ENCODE results near the gene HMOX2. TPM values are rescaled to one million over a fixed set of nuclear protein-coding genes. Genes with fewer than 3 reads are reported as not detected.

The HMOX2 gene
- total RNA-seq, 1 experiment from 2014 or later: 36.7 TPM

- CTCF ChIA-PET: interaction anchor here (0.8 to 1.3 kb wide), 2 partner anchors 14 to 34 kb away, joined by 3 to 4 read pairs; no protein-coding TSS in a partner anchor
- H3K9me3 Mint-ChIP-seq (ENCODE audit: unreplicated experiment): no peaks in the 10 kb centered on the region
Observed at GRCh38 chr16:4514606-4515005, 38.4 kb downstream of the HMOX2 start.

GRCh38 chr16:4515611-4516233 lies 39.5 kb downstream of the HMOX2 start:
- no peaks in the 10 kb centered on the region for H3K27me3 Mint-ChIP-seq (ENCODE audit: insufficient read depth, unreplicated experiment)
- H3K27me3 ChIP-seq (replicated peaks; ENCODE audit: control insufficient read depth, insufficient read depth, low read length): no peaks in the 10 kb centered on the region
- DNase-seq: no peak
- no peaks in the 10 kb centered on the region for H3K4me1 ChIP-seq
- ChIA-PET CTCF (no interaction called here), POLR2A (no interaction called here)
- H3K9me3 Mint-ChIP-seq (ENCODE audit: unreplicated experiment): no peaks in the 10 kb centered on the region
- peaks cover 32% of the 10 kb centered on the region for H3K36me3 Mint-ChIP-seq (ENCODE audit: insufficient read depth, unreplicated experiment)
- H3K27ac Mint-ChIP-seq (ENCODE audit: unreplicated experiment): no peak overlapping the region
- no peak overlapping the region for H3K4me3 Mint-ChIP-seq (ENCODE audit: unreplicated experiment)
- no peaks in the 10 kb centered on the region for H3K9me3 ChIP-seq
- intact Hi-C loops (cut with micrococcal nuclease; ENCODE audit: unreplicated experiment): no loop called here
- H3K36me3 ChIP-seq (ENCODE audit: control insufficient read depth, insufficient read depth, low read length): peaks cover 2% of the 10 kb centered on the region; the same call in 1 of the 2 replicates
- TF ChIP-seq CTCF (IDR thresholded peaks at IDR 0.05; ENCODE audit: insufficient read depth in 1 of 2, low read depth in 1 of 2, low read length in 1 of 2, severe bottlenecking in 1 of 2, unreplicated experiment in 1 of 2): no peak
- H3K4me1 Mint-ChIP-seq (ENCODE audit: low read depth, unreplicated experiment): no peaks in the 10 kb centered on the region
- no peak overlapping the region for H3K4me3 ChIP-seq (ENCODE audit: low read depth, low read length)
- BruUV-seq (replicated peaks): no TSS peak

More at GRCh38 chr16:4514606-4515005, 38.4 kb downstream of the HMOX2 start:
- H3K4me3 Mint-ChIP-seq (ENCODE audit: unreplicated experiment): no peak overlapping the region
- peaks cover 35% of the 10 kb centered on the region for H3K36me3 Mint-ChIP-seq (ENCODE audit: insufficient read depth, unreplicated experiment)
- POLR2A ChIA-PET: no interaction called here
- BruUV-seq (replicated peaks): no TSS peak
- Histone ChIP-seq H3K4me3 (ENCODE audit: low read depth, low read length) (no peak overlapping the region), H3K4me1 (no peaks in the 10 kb centered on the region), H3K27me3 (replicated peaks; ENCODE audit: control insufficient read depth, insufficient read depth, low read length) (no peaks in the 10 kb centered on the region), H3K36me3 (ENCODE audit: control insufficient read depth, insufficient read depth, low read length) (peaks cover 5% of the 10 kb centered on the region), H3K9me3 (no peaks in the 10 kb centered on the region)
- intact Hi-C loops (cut with micrococcal nuclease; ENCODE audit: unreplicated experiment): no loop called here
- no peak for TF ChIP-seq CTCF (IDR thresholded peaks at IDR 0.05; ENCODE audit: insufficient read depth in 1 of 2, low read depth in 1 of 2, low read length in 1 of 2, severe bottlenecking in 1 of 2, unreplicated experiment in 1 of 2)
- no peaks in the 10 kb centered on the region for H3K27me3 Mint-ChIP-seq (ENCODE audit: insufficient read depth, unreplicated experiment)
- no peak for DNase-seq
- no peak overlapping the region for H3K27ac Mint-ChIP-seq (ENCODE audit: unreplicated experiment)
- H3K4me1 Mint-ChIP-seq (ENCODE audit: low read depth, unreplicated experiment): no peaks in the 10 kb centered on the region

GRCh38 chr16:4517812-4518680 lies 41.8 kb downstream of the HMOX2 start:
- peak; percentile 59 to 65 for TF ChIP-seq CTCF (IDR thresholded peaks at IDR 0.05; ENCODE audit: insufficient read depth in 1 of 2, low read depth in 1 of 2, low read length in 1 of 2, severe bottlenecking in 1 of 2, unreplicated experiment in 1 of 2)
- H3K27ac Mint-ChIP-seq (ENCODE audit: unreplicated experiment): no peak overlapping the region
- no peaks in the 10 kb centered on the region for H3K27me3 Mint-ChIP-seq (ENCODE audit: insufficient read depth, unreplicated experiment)

More at GRCh38 chr16:4517812-4518680, 41.8 kb downstream of the HMOX2 start:
- Histone ChIP-seq H3K4me3 (ENCODE audit: low read depth, low read length) (no peak overlapping the region), H3K4me1 (no peaks in the 10 kb centered on the region), H3K27me3 (replicated peaks; ENCODE audit: control insufficient read depth, insufficient read depth, low read length) (no peaks in the 10 kb centered on the region), H3K36me3 (ENCODE audit: control insufficient read depth, insufficient read depth, low read length) (peaks cover 1% of the 10 kb centered on the region; the same call in 1 of the 2 replicates), H3K9me3 (no peaks in the 10 kb centered on the region)
- peak in 1 of 2 experiments; percentile 52 for DNase-seq
- intact Hi-C loops (cut with micrococcal nuclease; ENCODE audit: unreplicated experiment): loop anchor here (1.0 kb wide), 1 partner anchor 30 kb away; no protein-coding TSS in a partner anchor
- Mint-ChIP-seq H3K36me3 (ENCODE audit: insufficient read depth, unreplicated experiment) (peaks cover 23% of the 10 kb centered on the region), H3K9me3 (ENCODE audit: unreplicated experiment) (no peaks in the 10 kb centered on the region), H3K4me3 (ENCODE audit: unreplicated experiment) (no peak overlapping the region), H3K4me1 (ENCODE audit: low read depth, unreplicated experiment) (no peaks in the 10 kb centered on the region)
- POLR2A ChIA-PET: no interaction called here
- no TSS peak for BruUV-seq (replicated peaks)
- CTCF ChIA-PET: interaction anchor here (0.7 to 1.7 kb wide), 4 partner anchors 10 to 68 kb away, joined by 4 to 9 read pairs (median 6); no protein-coding TSS in a partner anchor

Data from Caco-2 (cell line).